Measurements from ENCODE around the gene GREM2.

DNA sequence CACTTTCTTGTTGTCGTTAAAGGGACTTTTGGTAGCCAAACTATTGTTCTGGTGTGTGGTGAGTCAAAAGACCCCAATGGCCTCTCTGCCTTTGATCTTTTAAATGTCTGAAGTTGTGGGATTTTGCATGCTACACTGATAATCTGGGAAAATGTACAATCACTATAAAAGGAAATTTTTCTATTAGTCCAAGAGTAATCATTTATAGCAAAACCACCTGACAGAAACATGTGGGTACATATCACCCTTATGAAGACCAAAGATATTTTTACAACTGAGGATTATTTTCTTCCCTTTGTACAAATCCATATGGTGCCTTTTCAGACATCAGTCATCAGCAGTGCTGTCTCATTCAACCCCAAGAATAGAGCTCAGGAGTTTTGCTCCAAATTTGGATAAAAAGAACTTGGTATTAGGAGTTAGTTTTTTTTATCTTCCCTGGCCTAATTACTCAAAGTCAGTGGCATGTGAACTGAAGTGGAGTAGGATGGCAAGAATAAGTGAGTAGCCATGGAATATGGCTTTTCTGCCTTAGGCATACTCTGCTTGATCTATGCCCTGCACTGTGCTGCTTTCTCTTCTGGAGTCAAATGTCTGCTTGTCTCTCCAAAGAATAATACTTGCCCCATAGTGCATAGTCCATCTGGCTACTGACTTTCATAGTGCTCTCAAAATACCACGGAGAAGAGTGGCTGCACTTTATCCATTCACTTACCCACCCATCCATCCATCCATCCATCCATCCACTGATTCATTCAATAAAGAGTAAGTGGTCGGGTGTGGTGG, 13.5 kb downstream of the GREM2 start:
- TF ChIP-seq CTCF (conservative IDR thresholded peaks at IDR 0.05; ENCODE audit: low read length) (no peak), EZH2phosphoT487 (IDR thresholded peaks at IDR 0.05; ENCODE audit: borderline replicate concordance) (no peak)

Measured in Loucy (cell line).